GM10248 (cell line): ENCODE measurements around the gene DPRX.

Experiments
- CTCF ChIA-PET: fragments of 300-600 bp; sonication (Branson Sonifier 250); formaldehyde crosslinking; extraction: SDS; loops from one replicate; lab custom pipeline; 2021; ENCODE audit warnings: antibody characterized with exemption; lab: Yijun Ruan, JAX
- POLR2A ChIA-PET: fragments of 350-650 bp; sonication (Branson Sonifier 250); formaldehyde crosslinking; extraction: SDS; loops from one replicate; lab custom pipeline; 2020; ENCODE audit warnings: antibody characterized with exemption; lab: Yijun Ruan, JAX
- DNase-seq: peaks from one replicate; pipeline ENCODE4 v3.0.0; 2012; ENCODE audit errors: extremely low spot score
- CTCF ChIP-seq: IDR thresholded peaks from 2 replicates; pipeline ENCODE4 v1.5.1; 2012; ENCODE audit warnings: mild to moderate bottlenecking, low read depth; ENCODE audit errors: extremely low read depth, missing control alignments, control extremely low read depth

The DPRX gene

GRCh38 chr19:53652476-53652875 is 20.7 kb downstream of the DPRX start:
- TF ChIP-seq CTCF = no peak
- CTCF ChIA-PET = no interaction called here
- POLR2A ChIA-PET = no interaction called here
- DNase-seq = no peak

- DNase-seq = no peak
- POLR2A ChIA-PET = no interaction called here
- CTCF ChIA-PET = no interaction called here
- no peak for TF ChIP-seq CTCF
These were observed 23.4 kb downstream of the DPRX start for GRCh38 chr19:53655042-53655665.

GRCh38 chr19:53657330-53657729 is 25.5 kb downstream of the DPRX start:
- DNase-seq = no peak
- ChIA-PET CTCF (no interaction called here), POLR2A (no interaction called here)
- no peak for TF ChIP-seq CTCF

GRCh38 chr19:53657778-53658177 is 26.0 kb downstream of the DPRX start:
- no peak for DNase-seq
- no peak for TF ChIP-seq CTCF
- CTCF ChIA-PET = no interaction called here
- POLR2A ChIA-PET = no interaction called here

GRCh38 chr19:53659292-53659691 is 27.5 kb downstream of the DPRX start:
- no peak for TF ChIP-seq CTCF
- CTCF ChIA-PET = no interaction called here
- no peak for DNase-seq
- POLR2A ChIA-PET = no interaction called here

- ChIA-PET CTCF (no interaction called here), POLR2A (no interaction called here)
- TF ChIP-seq CTCF = no peak
- DNase-seq = no peak
These were observed 28.8 kb downstream of the DPRX start for GRCh38 chr19:53660584-53660983.
